ENCODE measurements around the gene DNAJB14. TPM values are rescaled to one million over a fixed set of nuclear protein-coding genes. Genes with fewer than 3 reads are reported as not detected.

Gene DNAJB14
- total and polyA plus RNA-seq, 2 donors (not counting 3 experiments of a cell fraction or from before 2014, with no cell fraction given): 9.2 to 56.7 TPM

- Histone ChIP-seq H3K4me1 (ENCODE audit: control insufficient read depth, extremely low read depth, insufficient read depth, low read length) (no peaks in the 10 kb centered on the region), H3K4me3 (replicated peaks in 1 of 3; ENCODE audit: insufficient read depth in 1 of 3, low read depth in 1 of 3, low read length in 3 of 3) (no peak overlapping the region), H3K9ac (replicated peaks; ENCODE audit: extremely low read depth, insufficient read depth, low read length) (no peak overlapping the region), H3K36me3 (ENCODE audit: control insufficient read depth in 2 of 2, extremely low read depth in 1 of 2, insufficient read depth in 2 of 2, low read length in 2 of 2) (no peaks in the 10 kb centered on the region), H3K79me2 (ENCODE audit: control insufficient read depth, insufficient read depth, low read length) (no peaks in the 10 kb centered on the region), H3K4me2 (ENCODE audit: insufficient read depth, low read length) (no peak overlapping the region), H2AFZ (ENCODE audit: low read depth, low read length) (no peak overlapping the region), H3K27me3 (ENCODE audit: control insufficient read depth in 2 of 2, insufficient read depth in 2 of 2, low read length in 2 of 2) (no peaks in the 10 kb centered on the region), H3K9me1 (replicated peaks; ENCODE audit: control insufficient read depth, extremely low read depth, insufficient read depth, low read length) (no peaks in the 10 kb centered on the region), H3K27ac (ENCODE audit: insufficient read depth, low read depth, low read length) (no peak overlapping the region), H4K20me1 (replicated peaks; ENCODE audit: control insufficient read depth, extremely low read depth, insufficient read depth, low read length) (no peaks in the 10 kb centered on the region), H3K9me3 (replicated peaks; ENCODE audit: control insufficient read depth, insufficient read depth, low read length) (no peaks in the 10 kb centered on the region)
- CTCF ChIA-PET: no interaction called here
- dilution Hi-C loops (cut with MboI; ENCODE audit: extremely low pct_ligation_motif_present, low sequenced_read_pairs) (no loop called here), intact Hi-C loops (cut with micrococcal nuclease) (no loop called here)
- DNase-seq (ENCODE audit: low read depth, low spot score): no peak
- no TSS peak for BruUV-seq (replicated peaks)
- no peak for FAIRE-seq
- POLR2A ChIA-PET: no interaction called here
- no peak for TF ChIP-seq CTCF (IDR thresholded peaks at IDR 0.05; ENCODE audit: extremely low read depth in 1 of 2, insufficient read depth in 1 of 2, low read depth in 1 of 2, low read length in 2 of 2)
- no peak for TF ChIP-seq POLR2A (IDR thresholded peaks at IDR 0.05; ENCODE audit: low read depth, low read length)
- TF ChIP-seq MYC (IDR thresholded peaks at IDR 0.05; ENCODE audit: low read depth, low read length): no peak
- no peak for TF ChIP-seq POLR2AphosphoS5 (IDR thresholded peaks at IDR 0.05; ENCODE audit: insufficient read depth, low read depth, low read length)
- TF ChIP-seq FOS (IDR thresholded peaks at IDR 0.05; ENCODE audit: borderline replicate concordance, insufficient read depth, low read length): no peak
- no peak for TF ChIP-seq GATA2 (IDR thresholded peaks at IDR 0.05; ENCODE audit: insufficient read depth, insufficient read length, low read depth, low read length)
- no peak for TF ChIP-seq JUN (IDR thresholded peaks at IDR 0.05; ENCODE audit: borderline replicate concordance, insufficient read depth, insufficient read length, low read depth)
- no peak for TF ChIP-seq MAX (IDR thresholded peaks at IDR 0.05; ENCODE audit: insufficient read depth, insufficient read length)
These were observed 45.3 kb upstream of the DNAJB14 start for GRCh38 chr4:99991741-99992140.

All from endothelial cell of umbilical vein (primary cell).